WTC11 (cell line): ENCODE results near the gene DGLUCY.
"Not testable (repeated sequence)": the region's sequence is repeated elsewhere in the genome, so short reads cannot be mapped to it uniquely, and the experiment has no call there.

ENCODE experiments used
- CREB1 ChIP-seq: sonication (generic); formaldehyde crosslinking; IDR thresholded peaks from 2 replicates; pipeline ENCODE4 v1.8.0; 2023; ENCODE audit warnings: mild to moderate bottlenecking, missing genetic modification reagents
- CTCF ChIP-seq: fragments of 200-600 bp; IDR thresholded peaks from 2 replicates; pipeline ENCODE4 v1.8.0; 2022; ENCODE audit warnings: antibody characterized with exemption
- E2F1 ChIP-seq: sonication (generic); formaldehyde crosslinking; IDR thresholded peaks from 2 replicates; pipeline ENCODE4 v1.8.0; 2022; ENCODE audit warnings: mild to moderate bottlenecking, missing genetic modification reagents
- ELF4 ChIP-seq: sonication (generic); formaldehyde crosslinking; IDR thresholded peaks from 2 replicates; pipeline ENCODE4 v1.8.1; 2022; ENCODE audit warnings: low read depth, mild to moderate bottlenecking, moderate library complexity, missing genetic modification reagents
- NR1H2 ChIP-seq: sonication (generic); formaldehyde crosslinking; IDR thresholded peaks from 2 replicates; pipeline ENCODE4 v1.9.0; 2021; ENCODE audit warnings: mild to moderate bottlenecking, moderate library complexity, missing genetic modification reagents
- STAT6 ChIP-seq: sonication (generic); formaldehyde crosslinking; conservative IDR thresholded peaks from 2 replicates; pipeline ENCODE4 v1.8.1; 2023; ENCODE audit warnings: mild to moderate bottlenecking, low read depth, missing genetic modification reagents, moderate library complexity
- ZBTB21 ChIP-seq: sonication (generic); formaldehyde crosslinking; IDR thresholded peaks from 2 replicates; pipeline ENCODE4 v1.8.1; 2023; ENCODE audit warnings: mild to moderate bottlenecking, missing genetic modification reagents, borderline replicate concordance
- ZBTB43 ChIP-seq: sonication (generic); formaldehyde crosslinking; IDR thresholded peaks from 2 replicates; pipeline ENCODE4 v1.8.1; 2023; ENCODE audit warnings: mild to moderate bottlenecking, missing genetic modification reagents
- TF ChIP-seq, protein P1 (sequence below): sonication (generic); formaldehyde crosslinking; IDR thresholded peaks from 2 replicates; pipeline ENCODE4 v1.8.1; 2022; ENCODE audit warnings: low read depth, missing genetic modification reagents, borderline replicate concordance
- TF ChIP-seq, protein P2 (sequence below): fragments of 250-450 bp; sonication (Bioruptor Pico); IDR thresholded peaks from 2 replicates; pipeline ENCODE4 v1.9.0; 2021; ENCODE audit warnings: mild to moderate bottlenecking
- TF ChIP-seq, protein P3 (sequence below): fragments of 250-450 bp; sonication (Bioruptor Pico); IDR thresholded peaks from 2 replicates; pipeline ENCODE4 v1.9.0; 2021; ENCODE audit warnings: mild to moderate bottlenecking

DNA sequence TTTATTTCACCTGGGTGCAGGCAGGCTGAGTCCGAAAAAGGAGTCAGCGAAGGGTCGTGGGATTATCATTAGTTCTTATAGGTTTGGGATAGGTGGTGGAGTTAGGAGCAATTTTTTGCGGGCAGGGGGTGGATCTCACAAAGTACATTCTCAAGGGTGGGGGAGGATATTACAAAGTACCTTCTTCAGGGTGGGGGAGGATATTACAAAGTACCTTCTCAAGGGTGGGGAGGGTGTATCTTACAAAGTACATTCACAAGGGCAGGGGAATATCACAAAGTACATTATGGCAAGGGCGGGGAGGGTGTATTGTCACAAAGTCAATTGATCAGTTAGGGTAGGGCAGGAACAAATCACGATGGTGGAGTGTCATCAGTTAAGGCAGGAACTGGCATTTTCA lies 86.9 kb downstream of the DGLUCY start:
- not testable (repeated sequence) for TF ChIP-seq ZBTB43 (CRISPR knock-in tag); CTCF; CREB1 (CRISPR knock-in tag); ELF4 (CRISPR knock-in tag); STAT6 (CRISPR knock-in tag); E2F1 (CRISPR knock-in tag); ZBTB21 (CRISPR knock-in tag); NR1H2 (CRISPR knock-in tag)
- TF ChIP-seq, protein P1, sequence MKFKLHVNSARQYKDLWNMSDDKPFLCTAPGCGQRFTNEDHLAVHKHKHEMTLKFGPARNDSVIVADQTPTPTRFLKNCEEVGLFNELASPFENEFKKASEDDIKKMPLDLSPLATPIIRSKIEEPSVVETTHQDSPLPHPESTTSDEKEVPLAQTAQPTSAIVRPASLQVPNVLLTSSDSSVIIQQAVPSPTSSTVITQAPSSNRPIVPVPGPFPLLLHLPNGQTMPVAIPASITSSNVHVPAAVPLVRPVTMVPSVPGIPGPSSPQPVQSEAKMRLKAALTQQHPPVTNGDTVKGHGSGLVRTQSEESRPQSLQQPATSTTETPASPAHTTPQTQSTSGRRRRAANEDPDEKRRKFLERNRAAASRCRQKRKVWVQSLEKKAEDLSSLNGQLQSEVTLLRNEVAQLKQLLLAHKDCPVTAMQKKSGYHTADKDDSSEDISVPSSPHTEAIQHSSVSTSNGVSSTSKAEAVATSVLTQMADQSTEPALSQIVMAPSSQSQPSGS, result not testable (repeated sequence)
- TF ChIP-seq, protein P2, sequence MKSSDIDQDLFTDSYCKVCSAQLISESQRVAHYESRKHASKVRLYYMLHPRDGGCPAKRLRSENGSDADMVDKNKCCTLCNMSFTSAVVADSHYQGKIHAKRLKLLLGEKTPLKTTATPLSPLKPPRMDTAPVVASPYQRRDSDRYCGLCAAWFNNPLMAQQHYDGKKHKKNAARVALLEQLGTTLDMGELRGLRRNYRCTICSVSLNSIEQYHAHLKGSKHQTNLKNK (CRISPR knock-in tag), result not testable (repeated sequence)
- TF ChIP-seq, protein P3, sequence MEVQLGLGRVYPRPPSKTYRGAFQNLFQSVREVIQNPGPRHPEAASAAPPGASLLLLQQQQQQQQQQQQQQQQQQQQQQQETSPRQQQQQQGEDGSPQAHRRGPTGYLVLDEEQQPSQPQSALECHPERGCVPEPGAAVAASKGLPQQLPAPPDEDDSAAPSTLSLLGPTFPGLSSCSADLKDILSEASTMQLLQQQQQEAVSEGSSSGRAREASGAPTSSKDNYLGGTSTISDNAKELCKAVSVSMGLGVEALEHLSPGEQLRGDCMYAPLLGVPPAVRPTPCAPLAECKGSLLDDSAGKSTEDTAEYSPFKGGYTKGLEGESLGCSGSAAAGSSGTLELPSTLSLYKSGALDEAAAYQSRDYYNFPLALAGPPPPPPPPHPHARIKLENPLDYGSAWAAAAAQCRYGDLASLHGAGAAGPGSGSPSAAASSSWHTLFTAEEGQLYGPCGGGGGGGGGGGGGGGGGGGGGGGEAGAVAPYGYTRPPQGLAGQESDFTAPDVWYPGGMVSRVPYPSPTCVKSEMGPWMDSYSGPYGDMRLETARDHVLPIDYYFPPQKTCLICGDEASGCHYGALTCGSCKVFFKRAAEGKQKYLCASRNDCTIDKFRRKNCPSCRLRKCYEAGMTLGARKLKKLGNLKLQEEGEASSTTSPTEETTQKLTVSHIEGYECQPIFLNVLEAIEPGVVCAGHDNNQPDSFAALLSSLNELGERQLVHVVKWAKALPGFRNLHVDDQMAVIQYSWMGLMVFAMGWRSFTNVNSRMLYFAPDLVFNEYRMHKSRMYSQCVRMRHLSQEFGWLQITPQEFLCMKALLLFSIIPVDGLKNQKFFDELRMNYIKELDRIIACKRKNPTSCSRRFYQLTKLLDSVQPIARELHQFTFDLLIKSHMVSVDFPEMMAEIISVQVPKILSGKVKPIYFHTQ (CRISPR knock-in tag), result not testable (repeated sequence)
